Measurements from ENCODE around the gene LRRN4.
"Not testable (repeated sequence)": the region's sequence is repeated elsewhere in the genome, so short reads cannot be mapped to it uniquely, and the experiment has no call there.

Gene LRRN4

DNA sequence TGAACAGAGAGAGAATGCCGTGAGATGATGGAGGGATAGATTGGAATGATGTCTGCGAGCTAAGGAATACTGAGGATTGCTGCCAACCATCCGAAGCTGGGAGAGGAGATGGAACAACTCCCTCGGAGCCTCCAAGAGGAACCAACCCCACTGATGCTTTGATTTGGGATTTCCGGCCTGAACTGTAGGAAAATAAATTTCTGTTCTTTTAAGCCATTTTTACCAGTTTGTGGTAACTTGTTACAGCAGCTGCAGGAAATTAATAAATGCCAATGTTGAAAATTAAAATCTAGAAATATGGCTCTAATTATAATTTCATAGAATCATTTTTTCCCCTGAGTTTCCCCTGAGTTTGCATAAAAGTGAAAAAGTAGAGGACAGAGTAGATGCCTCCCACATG, 14.1 kb downstream of the LRRN4 start:
- Histone ChIP-seq H3K4me3 (replicated peaks; ENCODE audit: low read depth, low read length) (no peak overlapping the region), H3K36me3 (ENCODE audit: control insufficient read depth, insufficient read depth, low read length) (peaks cover 7% of the 10 kb centered on the region), H3K27me3 (replicated peaks; ENCODE audit: control insufficient read depth, insufficient read depth, low read length) (no peaks in the 10 kb centered on the region)
- no peak for DNase-seq (ENCODE audit: extremely low read depth, insufficient read length)
- TF ChIP-seq, protein P1, sequence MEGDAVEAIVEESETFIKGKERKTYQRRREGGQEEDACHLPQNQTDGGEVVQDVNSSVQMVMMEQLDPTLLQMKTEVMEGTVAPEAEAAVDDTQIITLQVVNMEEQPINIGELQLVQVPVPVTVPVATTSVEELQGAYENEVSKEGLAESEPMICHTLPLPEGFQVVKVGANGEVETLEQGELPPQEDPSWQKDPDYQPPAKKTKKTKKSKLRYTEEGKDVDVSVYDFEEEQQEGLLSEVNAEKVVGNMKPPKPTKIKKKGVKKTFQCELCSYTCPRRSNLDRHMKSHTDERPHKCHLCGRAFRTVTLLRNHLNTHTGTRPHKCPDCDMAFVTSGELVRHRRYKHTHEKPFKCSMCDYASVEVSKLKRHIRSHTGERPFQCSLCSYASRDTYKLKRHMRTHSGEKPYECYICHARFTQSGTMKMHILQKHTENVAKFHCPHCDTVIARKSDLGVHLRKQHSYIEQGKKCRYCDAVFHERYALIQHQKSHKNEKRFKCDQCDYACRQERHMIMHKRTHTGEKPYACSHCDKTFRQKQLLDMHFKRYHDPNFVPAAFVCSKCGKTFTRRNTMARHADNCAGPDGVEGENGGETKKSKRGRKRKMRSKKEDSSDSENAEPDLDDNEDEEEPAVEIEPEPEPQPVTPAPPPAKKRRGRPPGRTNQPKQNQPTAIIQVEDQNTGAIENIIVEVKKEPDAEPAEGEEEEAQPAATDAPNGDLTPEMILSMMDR (IDR thresholded peaks at IDR 0.05; ENCODE audit: insufficient read depth, low read length, poor library complexity, severe bottlenecking) = no peak

DNA sequence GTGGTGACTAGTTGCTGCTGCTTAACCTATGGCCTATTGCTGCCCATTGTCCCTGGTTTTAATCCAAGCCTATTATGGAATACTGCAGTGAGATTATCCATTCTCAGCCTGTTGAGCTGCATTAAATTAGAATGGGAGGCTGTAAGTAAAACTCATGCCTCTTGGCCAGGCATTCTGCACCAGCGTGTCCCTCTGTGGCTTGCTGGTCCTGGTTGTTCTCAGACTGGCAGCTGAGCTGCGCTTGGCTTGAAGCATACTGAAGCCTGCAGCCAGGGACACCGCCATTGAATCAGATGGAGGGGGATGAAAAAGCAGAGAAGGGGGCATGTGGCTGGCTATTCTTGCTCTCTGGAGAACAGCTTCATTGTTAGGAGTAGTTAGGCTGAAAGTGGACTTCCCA, 15.6 kb downstream of the LRRN4 start:
- no peak for DNase-seq (ENCODE audit: extremely low read depth, insufficient read length)
- peaks cover 12% of the 10 kb centered on the region for H3K36me3 ChIP-seq (ENCODE audit: control insufficient read depth, insufficient read depth, low read length)
- H3K27me3 ChIP-seq (replicated peaks; ENCODE audit: control insufficient read depth, insufficient read depth, low read length) = no peaks in the 10 kb centered on the region
- TF ChIP-seq, protein P1 (IDR thresholded peaks at IDR 0.05; ENCODE audit: insufficient read depth, low read length, poor library complexity, severe bottlenecking) = no peak
- no peak overlapping the region for H3K4me3 ChIP-seq (replicated peaks; ENCODE audit: low read depth, low read length)

DNA sequence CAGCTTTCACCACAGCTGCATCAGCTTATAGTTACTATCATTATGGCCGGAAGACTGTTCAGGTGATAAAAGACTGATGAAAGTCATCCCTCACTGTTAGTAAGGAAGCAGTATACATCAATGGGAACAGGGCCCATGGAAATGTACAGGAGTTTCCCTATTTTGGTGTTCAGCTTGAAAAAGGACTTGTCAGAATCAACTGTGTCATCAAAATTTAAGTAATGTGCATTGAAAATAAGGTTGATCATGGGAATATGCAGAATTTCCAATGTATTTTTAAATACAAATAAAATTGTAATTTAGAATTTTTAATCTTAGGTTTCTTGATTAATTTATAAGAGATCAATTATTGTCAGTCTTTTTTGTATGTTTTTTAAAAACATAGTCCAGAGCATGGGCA, 16.8 kb downstream of the LRRN4 start:
- H3K4me3 ChIP-seq (replicated peaks; ENCODE audit: low read depth, low read length) = no peak overlapping the region
- no peaks in the 10 kb centered on the region for H3K27me3 ChIP-seq (replicated peaks; ENCODE audit: control insufficient read depth, insufficient read depth, low read length)
- DNase-seq (ENCODE audit: extremely low read depth, insufficient read length) = no peak
- H3K36me3 ChIP-seq (ENCODE audit: control insufficient read depth, insufficient read depth, low read length) = peaks cover 12% of the 10 kb centered on the region
- TF ChIP-seq, protein P1 (IDR thresholded peaks at IDR 0.05; ENCODE audit: insufficient read depth, low read length, poor library complexity, severe bottlenecking) = no peak

DNA sequence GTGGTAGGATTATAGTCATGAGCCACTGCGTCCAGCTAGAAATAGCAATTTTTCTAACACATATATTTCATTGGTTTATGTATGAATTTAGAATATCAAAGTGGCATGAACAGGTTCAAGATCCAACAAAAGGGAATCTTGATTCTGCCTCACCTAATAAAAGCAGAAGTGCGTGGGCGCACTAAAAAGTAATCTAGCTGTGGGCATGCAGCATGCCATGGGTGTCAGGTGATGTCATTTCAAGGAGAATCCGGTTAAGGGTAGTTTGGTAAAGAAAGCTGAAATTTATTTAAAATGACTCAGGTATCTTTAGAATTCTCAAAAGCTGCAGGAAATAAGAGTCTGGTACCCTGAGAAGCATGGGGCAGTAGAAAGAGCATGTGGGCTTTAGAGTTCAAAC, 17.6 kb downstream of the LRRN4 start:
- DNase-seq (ENCODE audit: extremely low read depth, insufficient read length) = no peak
- peaks cover 12% of the 10 kb centered on the region for H3K36me3 ChIP-seq (ENCODE audit: control insufficient read depth, insufficient read depth, low read length)
- H3K4me3 ChIP-seq (replicated peaks; ENCODE audit: low read depth, low read length) = no peak overlapping the region
- TF ChIP-seq, protein P1 (IDR thresholded peaks at IDR 0.05; ENCODE audit: insufficient read depth, low read length, poor library complexity, severe bottlenecking) = no peak
- no peaks in the 10 kb centered on the region for H3K27me3 ChIP-seq (replicated peaks; ENCODE audit: control insufficient read depth, insufficient read depth, low read length)

DNA sequence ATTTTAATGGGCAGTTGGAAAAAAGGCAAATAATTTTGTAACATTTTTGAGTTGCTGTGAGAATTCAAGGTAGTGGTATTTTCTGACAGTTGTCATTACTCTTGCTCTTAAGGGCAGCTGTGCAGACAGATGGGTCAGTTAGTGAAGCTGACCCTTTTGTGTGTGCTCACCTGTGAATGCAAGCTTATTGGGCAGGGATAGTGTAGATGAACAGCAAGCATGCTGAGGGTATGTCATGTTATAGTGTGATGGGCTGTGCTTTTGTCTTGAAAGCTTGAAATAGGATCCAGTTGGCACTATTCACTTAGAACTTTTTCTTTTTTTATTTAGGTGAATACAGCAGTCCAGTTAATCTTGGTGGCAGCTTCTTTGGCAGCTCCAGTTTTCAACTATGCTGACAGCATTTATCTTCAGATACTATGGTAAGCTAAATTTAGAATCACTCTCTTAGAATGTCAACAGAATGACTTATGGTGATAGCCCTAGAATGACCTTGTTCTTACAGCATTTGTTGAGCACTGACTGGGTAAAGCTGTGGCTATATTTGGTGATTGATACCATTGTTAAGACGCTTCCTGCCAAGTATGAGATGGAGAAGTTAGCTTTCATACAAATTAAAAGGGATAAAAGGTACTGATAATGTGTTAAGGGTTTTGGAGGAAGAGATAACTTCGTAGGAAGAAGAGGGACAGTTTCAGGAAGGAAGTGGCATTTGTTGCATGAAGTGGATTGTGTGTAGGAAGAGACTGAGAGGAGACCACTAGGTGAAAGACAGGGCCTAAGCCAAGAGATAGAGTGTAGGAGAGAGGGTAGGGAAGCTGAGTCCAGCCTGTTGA, 19.5 kb downstream of the LRRN4 start:
- peaks cover 9% of the 10 kb centered on the region for H3K36me3 ChIP-seq (ENCODE audit: control insufficient read depth, insufficient read depth, low read length)
- H3K4me3 ChIP-seq (replicated peaks; ENCODE audit: low read depth, low read length) = no peak overlapping the region
- no peak for DNase-seq (ENCODE audit: extremely low read depth, insufficient read length)
- H3K27me3 ChIP-seq (replicated peaks; ENCODE audit: control insufficient read depth, insufficient read depth, low read length) = no peaks in the 10 kb centered on the region
- TF ChIP-seq, protein P1 (IDR thresholded peaks at IDR 0.05; ENCODE audit: insufficient read depth, low read length, poor library complexity, severe bottlenecking) = no peak

DNA sequence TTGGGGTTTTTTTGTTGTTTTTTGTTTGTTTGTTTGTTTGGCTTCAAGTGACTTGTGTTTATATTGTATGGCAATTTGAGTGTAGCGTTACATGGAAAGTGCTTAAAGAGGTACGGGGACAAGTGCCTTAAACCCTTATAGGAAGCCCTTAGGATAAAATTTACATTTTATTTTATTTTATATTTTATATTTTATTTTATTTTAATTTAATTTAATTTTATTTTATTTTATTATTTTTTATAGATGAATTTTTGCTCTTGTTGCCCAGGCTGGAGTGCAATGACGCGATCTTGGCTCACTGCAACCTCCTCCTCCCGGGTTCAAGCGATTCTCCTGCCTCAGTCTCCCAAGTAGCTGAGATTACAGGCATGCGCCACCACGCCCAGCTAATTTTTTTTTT, 21.0 kb downstream of the LRRN4 start:
- not testable (repeated sequence) for H3K36me3 ChIP-seq (ENCODE audit: control insufficient read depth, insufficient read depth, low read length); DNase-seq (ENCODE audit: extremely low read depth, insufficient read length)

More for the DNA sequence above, 21.0 kb downstream of the LRRN4 start:
- H3K4me3 ChIP-seq (replicated peaks; ENCODE audit: low read depth, low read length); H3K27me3 ChIP-seq (replicated peaks; ENCODE audit: control insufficient read depth, insufficient read depth, low read length): not testable (repeated sequence)
